Articular chondrocyte of knee joint (primary cell): ENCODE measurements around the gene IQSEC3. TPM values are rescaled to one million over a fixed set of nuclear protein-coding genes. Genes with fewer than 3 reads are reported as not detected.

Experiments used
- total RNA-seq: library from RNA; depleted of rRNA; stranded (reverse); fragments of >200 nt; gene quantifications from 2 replicates; pipeline ENCODE4 v1.2.3, GENCODE V29; 2012

Gene IQSEC3
- total RNA-seq = 0.65 TPM in 2 replicates

GRCh38 chr12:66428-66781, at the start of gene IQSEC3:
Gene IQSEC3, plus strand, starts transcription at chr12:66767. Its CDS starts 116 bp downstream, at chr12:66883.

GRCh38 chr12:214003-214741, 147.6 kb downstream of the IQSEC3 start, which contains the start of gene SLC6A12:
Gene SLC6A12, minus strand, starts transcription at chr12:214157. Its CDS starts 4,171 bp downstream, at chr12:209986.

Other genes starting within 250 kb of the IQSEC3 start
- not detected in 2 replicates for gene SLC6A12, start 147.4 kb downstream of the IQSEC3 start, total RNA-seq
- gene SLC6A13, start 196.1 kb downstream of the IQSEC3 start, total RNA-seq = 0.32 TPM in 1 of 2 replicates, not detected in the other